ENCODE results near the gene SHFL. TPM values are rescaled to one million over a fixed set of nuclear protein-coding genes. Genes with fewer than 3 reads are reported as not detected.

Gene SHFL
- total RNA-seq: 10 to 100 TPM; 23.4 to 31.6 (median 26.2) TPM

DNA sequence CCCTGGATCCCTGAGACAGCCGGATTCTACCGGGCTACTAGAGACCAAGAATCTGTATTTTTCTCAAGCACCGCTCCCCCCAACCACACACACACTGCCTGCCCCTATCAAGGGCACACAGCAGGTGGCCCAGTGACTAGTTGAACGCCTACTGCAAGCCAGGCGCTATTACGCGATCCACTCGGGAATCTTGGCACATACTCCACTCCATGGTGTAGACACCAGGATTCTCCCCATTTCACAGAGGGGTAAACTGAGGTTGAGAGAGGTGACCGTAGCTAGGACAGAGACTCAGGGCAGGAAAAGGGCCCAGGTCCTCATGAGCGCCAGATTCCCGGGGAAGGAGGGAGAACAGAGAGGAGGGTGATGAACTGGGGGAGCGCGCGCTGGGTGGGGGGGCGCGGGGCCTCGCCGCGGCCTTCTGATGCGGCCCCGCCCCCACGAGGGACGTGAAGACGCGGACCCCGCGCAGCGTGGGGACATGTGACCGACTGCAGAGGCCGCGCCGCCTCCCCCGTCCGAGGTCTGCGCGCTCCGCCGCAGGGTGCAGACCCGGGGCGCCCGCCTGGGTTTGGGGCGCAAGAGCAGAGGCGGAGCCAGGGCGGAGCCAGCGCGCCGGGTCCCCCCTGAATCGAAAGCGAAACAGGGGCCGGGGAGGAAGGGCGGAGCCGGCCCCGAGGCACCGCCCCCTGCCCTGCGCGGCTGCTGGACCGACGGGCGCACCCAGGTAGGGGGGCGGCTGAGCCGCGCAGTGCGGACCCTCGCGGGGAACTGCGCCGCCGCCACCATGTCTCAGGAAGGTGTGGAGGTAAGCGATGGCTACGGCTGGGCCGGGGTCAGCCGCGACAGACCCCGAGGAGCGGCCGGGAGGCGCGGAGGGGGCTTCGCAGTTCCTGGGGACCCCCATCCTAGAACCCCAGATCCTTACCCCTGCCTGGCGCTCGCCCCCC lies at the start of gene SHFL:
TSS of gene SHFL (plus strand) at position 677 of the 950 bp plus-strand sequence. CDS start at position 788, 111 bp downstream.
- Histone ChIP-seq H3K27me3 (no peaks in the 10 kb centered on the region), H3K4me3 (peak within 1 kb of the TSS; percentile 88 to 98), H3K9me3 (no peaks in the 10 kb centered on the region), H3K27ac (peak within 1 kb of the TSS; percentile 75 to 94 (median 92)), H3K36me3 (peaks cover 0 to 21% of the 10 kb centered on the region in 2 donors), H3K4me1 (peaks cover 0 to 15% (median 0%) of the 10 kb centered on the region in 3 donors)
- ATAC-seq: peak; percentile 91
- TF ChIP-seq, protein P1, sequence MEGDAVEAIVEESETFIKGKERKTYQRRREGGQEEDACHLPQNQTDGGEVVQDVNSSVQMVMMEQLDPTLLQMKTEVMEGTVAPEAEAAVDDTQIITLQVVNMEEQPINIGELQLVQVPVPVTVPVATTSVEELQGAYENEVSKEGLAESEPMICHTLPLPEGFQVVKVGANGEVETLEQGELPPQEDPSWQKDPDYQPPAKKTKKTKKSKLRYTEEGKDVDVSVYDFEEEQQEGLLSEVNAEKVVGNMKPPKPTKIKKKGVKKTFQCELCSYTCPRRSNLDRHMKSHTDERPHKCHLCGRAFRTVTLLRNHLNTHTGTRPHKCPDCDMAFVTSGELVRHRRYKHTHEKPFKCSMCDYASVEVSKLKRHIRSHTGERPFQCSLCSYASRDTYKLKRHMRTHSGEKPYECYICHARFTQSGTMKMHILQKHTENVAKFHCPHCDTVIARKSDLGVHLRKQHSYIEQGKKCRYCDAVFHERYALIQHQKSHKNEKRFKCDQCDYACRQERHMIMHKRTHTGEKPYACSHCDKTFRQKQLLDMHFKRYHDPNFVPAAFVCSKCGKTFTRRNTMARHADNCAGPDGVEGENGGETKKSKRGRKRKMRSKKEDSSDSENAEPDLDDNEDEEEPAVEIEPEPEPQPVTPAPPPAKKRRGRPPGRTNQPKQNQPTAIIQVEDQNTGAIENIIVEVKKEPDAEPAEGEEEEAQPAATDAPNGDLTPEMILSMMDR (IDR thresholded peaks at IDR 0.05): peak in 2 of 4 experiments; percentile 5 to 24
- TF ChIP-seq EP300 (IDR thresholded peaks at IDR 0.05) (no peak), POLR2AphosphoS5 (IDR thresholded peaks at IDR 0.05) (no peak), POLR2A (IDR thresholded peaks at IDR 0.05) (peak; percentile 27 to 42)
- WGBS, 2 donors (ENCODE audit: low coverage in 1 of 2): 3% methylated on average over 12 of the region's 81 CpGs; no CpG with 5 or more reads in 1 of the 2 donors

DNA sequence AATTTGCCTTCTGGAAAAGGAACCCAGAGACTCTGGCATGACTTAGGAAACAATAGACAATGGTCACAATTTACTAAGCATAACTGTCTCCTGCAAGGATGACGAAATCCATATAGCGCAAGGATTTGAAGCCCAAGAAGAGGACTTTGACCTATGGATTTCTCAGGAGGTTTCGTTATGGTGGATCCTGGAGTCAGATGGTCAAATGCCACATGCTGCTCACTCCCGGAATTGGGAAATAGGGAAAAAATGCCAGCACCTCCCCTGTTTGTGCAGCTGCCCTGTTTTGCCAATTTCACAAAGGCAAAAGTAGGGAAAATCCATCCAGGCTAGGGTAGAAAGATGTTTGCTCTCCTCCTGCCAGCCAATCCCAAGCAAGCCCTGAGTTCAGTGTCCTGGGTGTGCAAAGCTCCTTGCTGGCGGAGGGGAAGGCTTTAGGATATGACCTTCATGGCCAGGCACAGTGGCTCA lies 49.5 kb upstream of the SHFL start:
- TF ChIP-seq POLR2AphosphoS5 (IDR thresholded peaks at IDR 0.05) (no peak), EP300 (IDR thresholded peaks at IDR 0.05) (no peak), POLR2A (IDR thresholded peaks at IDR 0.05) (no peak)
- TF ChIP-seq, protein P1 (IDR thresholded peaks at IDR 0.05): no peak
- H3K27me3 ChIP-seq: peaks cover 93% of the 10 kb centered on the region
- WGBS, 2 donors (ENCODE audit: low coverage in 1 of 2): 60 to 67% methylated on average over 4 to 5 of the region's 5 CpGs
- no peak overlapping the region for H3K27ac ChIP-seq
- no peak overlapping the region for H3K4me3 ChIP-seq
- H3K4me1 ChIP-seq: no peaks in the 10 kb centered on the region
- no peaks in the 10 kb centered on the region for H3K36me3 ChIP-seq
- H3K9me3 ChIP-seq: peaks cover 0 to 21% (median 0%) of the 10 kb centered on the region in 3 donors
- no peak for ATAC-seq

DNA sequence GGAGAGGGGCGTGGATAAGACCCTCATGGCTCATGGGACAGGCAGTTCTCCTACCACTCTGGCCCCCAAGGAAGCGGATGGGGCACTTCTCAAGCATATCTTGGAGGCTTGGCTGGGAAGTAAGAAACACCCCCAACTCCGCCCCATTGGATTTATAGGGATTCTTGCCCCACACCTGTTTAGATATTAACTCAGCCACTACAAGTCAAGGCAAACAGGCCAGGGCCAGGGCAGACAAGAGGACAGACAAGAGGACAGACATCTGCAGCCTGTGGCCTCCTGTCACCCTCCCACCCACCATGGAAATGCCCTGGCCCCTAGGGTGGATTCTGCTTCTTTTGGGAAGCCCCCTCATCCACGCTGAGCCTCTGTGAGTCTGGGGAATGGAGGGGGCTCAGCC lies 48.8 kb upstream of the SHFL start:
- ATAC-seq: no peak
- TF ChIP-seq, protein P1 (IDR thresholded peaks at IDR 0.05): no peak
- TF ChIP-seq POLR2A (IDR thresholded peaks at IDR 0.05) (no peak), EP300 (IDR thresholded peaks at IDR 0.05) (no peak), POLR2AphosphoS5 (IDR thresholded peaks at IDR 0.05) (no peak)
- H3K4me3 ChIP-seq: no peak overlapping the region
- peaks cover 93% of the 10 kb centered on the region for H3K27me3 ChIP-seq
- H3K9me3 ChIP-seq: peaks cover 0 to 28% (median 0%) of the 10 kb centered on the region in 3 donors
- no peaks in the 10 kb centered on the region for H3K36me3 ChIP-seq
- WGBS, 2 donors (ENCODE audit: low coverage in 1 of 2): 54% methylated on average over 4 of the region's 4 CpGs; no CpG with 5 or more reads in 1 of the 2 donors
- no peak overlapping the region for H3K27ac ChIP-seq
- no peaks in the 10 kb centered on the region for H3K4me1 ChIP-seq

DNA sequence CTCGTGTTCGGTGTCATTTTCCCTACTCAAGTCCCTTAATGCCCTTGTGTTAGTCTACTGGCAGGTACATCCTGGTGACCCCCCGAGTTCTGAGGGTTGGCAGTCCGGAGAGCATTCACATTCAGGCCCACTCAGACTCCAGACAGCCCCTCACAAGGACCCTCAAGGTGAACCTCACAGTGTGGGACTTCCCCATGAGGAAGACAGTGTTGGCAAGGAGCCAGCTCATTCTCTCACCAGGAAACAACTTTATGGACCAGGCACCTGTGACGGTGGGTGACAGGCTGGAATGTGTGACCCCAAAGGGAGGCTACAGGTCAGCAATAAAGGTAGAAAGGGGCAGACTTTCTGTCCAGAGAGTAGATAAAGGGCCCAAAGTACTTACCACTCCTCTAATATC lies 48.3 kb upstream of the SHFL start:
- H3K4me1 ChIP-seq: no peaks in the 10 kb centered on the region
- H3K27me3 ChIP-seq: peaks cover 88% of the 10 kb centered on the region
- ATAC-seq: no peak
- TF ChIP-seq EP300 (IDR thresholded peaks at IDR 0.05): no peak
- TF ChIP-seq, protein P1 (IDR thresholded peaks at IDR 0.05): no peak
- no peak for TF ChIP-seq POLR2A (IDR thresholded peaks at IDR 0.05)
- no peak for TF ChIP-seq POLR2AphosphoS5 (IDR thresholded peaks at IDR 0.05)
- no CpG with 5 or more reads among the region's 5 CpGs for WGBS, 2 donors (ENCODE audit: low coverage in 1 of 2)
- no peaks in the 10 kb centered on the region for H3K36me3 ChIP-seq
- H3K9me3 ChIP-seq: peaks cover 0 to 32% (median 0%) of the 10 kb centered on the region in 3 donors
- no peak overlapping the region for H3K27ac ChIP-seq
- H3K4me3 ChIP-seq: no peak overlapping the region

Data from gastroesophageal sphincter (tissue), 4 donors.